DND-41 (cell line): Measurements from ENCODE around the gene KLKB1.
"Not testable (repeated sequence)": the region's sequence is repeated elsewhere in the genome, so short reads cannot be mapped to it uniquely, and the experiment has no call there.

Experiments used
- ATAC-seq: fragments of 200-7000 bp; cut with Tn5 transposase; 3 replicates; pipeline ENCODE4 v1.9.1; 2021; ENCODE audit warnings: low read depth; ENCODE audit not compliant: insufficient read depth
- DNase-seq: peaks from one replicate; pipeline ENCODE4 v3.0.0-alpha.2; 2020
- H2AFZ ChIP-seq: 2 replicates; pipeline ENCODE4 v1.6.0; 2012; ENCODE audit warnings: low read depth, low read length
- H3K27ac ChIP-seq: 2 replicates; pipeline ENCODE4 v1.5.1; 2012; ENCODE audit warnings: low read length, inconsistent platforms
- H3K27me3 ChIP-seq: fragments of 200-600 bp; sonication (generic); 2 replicates; pipeline ENCODE4 v1.6.0; 2012; ENCODE audit warnings: low read length, mild to moderate bottlenecking, inconsistent platforms; ENCODE audit not compliant: insufficient read depth, poor library complexity
- H3K36me3 ChIP-seq: 2 replicates; pipeline ENCODE4 v1.5.1; 2012; ENCODE audit warnings: low read length, inconsistent platforms; ENCODE audit not compliant: insufficient read depth
- H3K4me1 ChIP-seq: 2 replicates; pipeline ENCODE4 v1.5.1; 2012; ENCODE audit warnings: mild to moderate bottlenecking, low read length; ENCODE audit not compliant: insufficient read depth
- H3K4me2 ChIP-seq: 2 replicates; pipeline ENCODE4 v1.6.0; 2012; ENCODE audit warnings: mild to moderate bottlenecking, moderate library complexity, low read length, inconsistent platforms; ENCODE audit not compliant: insufficient read depth
- H3K4me3 ChIP-seq, 2 experiments: fragments of 200-600 bp in 1 of 2; shearing (Covaris generic) in 1 of 2; 2 replicates each; pipeline ENCODE4 v1.5.1; 2012 to 2016; ENCODE audit warnings: inconsistent platforms in 2 of 2, low read length in 2 of 2, mild to moderate bottlenecking in 2 of 2, low read depth in 1 of 2, moderate library complexity in 1 of 2
- H3K79me2 ChIP-seq: 2 replicates; pipeline ENCODE4 v1.6.0; 2012; ENCODE audit warnings: low read length, inconsistent platforms; ENCODE audit not compliant: insufficient read depth
- H3K9ac ChIP-seq: 2 replicates; pipeline ENCODE4 v1.6.0; 2012; ENCODE audit warnings: low read depth, mild to moderate bottlenecking, inconsistent platforms, low read length, moderate library complexity
- H3K9me3 ChIP-seq: 2 replicates; pipeline ENCODE4 v1.5.1; 2012; ENCODE audit warnings: low read length, moderate library complexity, mild to moderate bottlenecking, inconsistent platforms; ENCODE audit not compliant: insufficient read depth, severe bottlenecking
- H4K20me1 ChIP-seq: 2 replicates; pipeline ENCODE4 v1.6.0; 2012; ENCODE audit warnings: low read length; ENCODE audit not compliant: insufficient read depth
- CTCF ChIP-seq: IDR thresholded peaks from 2 replicates; pipeline ENCODE4 v1.5.1; 2012; ENCODE audit warnings: borderline replicate concordance, low read length, moderate library complexity, mild to moderate bottlenecking; ENCODE audit not compliant: poor library complexity, severe bottlenecking; ENCODE audit errors: extremely low read depth
- EZH2 ChIP-seq: IDR thresholded peaks from 3 replicates; pipeline ENCODE4 v1.6.1; 2012; ENCODE audit warnings: borderline replicate concordance, low read depth, mild to moderate bottlenecking, moderate library complexity, low read length, inconsistent platforms; ENCODE audit not compliant: severe bottlenecking

KLKB1 gene

GRCh38 chr4:186240848-186241491, 13.7 kb downstream of the KLKB1 start:
- Histone ChIP-seq H3K4me2 (no peak overlapping the region), H3K9me3 (no peaks in the 10 kb centered on the region), H3K79me2 (no peaks in the 10 kb centered on the region), H3K9ac (no peak overlapping the region), H3K27me3 (no peaks in the 10 kb centered on the region), H4K20me1 (no peaks in the 10 kb centered on the region), H3K4me1 (no peaks in the 10 kb centered on the region), H3K27ac (no peak overlapping the region), H3K4me3 (no peak overlapping the region), H2AFZ (no peak overlapping the region), H3K36me3 (no peaks in the 10 kb centered on the region)
- TF ChIP-seq CTCF (no peak), EZH2 (no peak)
- no peak for ATAC-seq
- no peak for DNase-seq

GRCh38 chr4:186241616-186242015, 14.3 kb downstream of the KLKB1 start:
- H4K20me1 ChIP-seq = no peaks in the 10 kb centered on the region
- TF ChIP-seq EZH2 = no peak
- no peak for TF ChIP-seq CTCF
- H3K9ac ChIP-seq = no peak overlapping the region
- H3K4me2 ChIP-seq = no peak overlapping the region
- H2AFZ ChIP-seq = no peak overlapping the region
- H3K27me3 ChIP-seq = no peaks in the 10 kb centered on the region
- no peak for DNase-seq
- H3K79me2 ChIP-seq = no peaks in the 10 kb centered on the region
- no peak for ATAC-seq
- H3K36me3 ChIP-seq = no peaks in the 10 kb centered on the region
- H3K9me3 ChIP-seq = no peaks in the 10 kb centered on the region
- no peak overlapping the region for H3K4me3 ChIP-seq
- H3K27ac ChIP-seq = no peak overlapping the region
- no peaks in the 10 kb centered on the region for H3K4me1 ChIP-seq

GRCh38 chr4:186242031-186242430, 14.7 kb downstream of the KLKB1 start:
- not testable (repeated sequence) for H3K27ac ChIP-seq, ATAC-seq, H3K9ac ChIP-seq, H3K9me3 ChIP-seq, H3K4me2 ChIP-seq, DNase-seq, H3K27me3 ChIP-seq, H3K4me3 ChIP-seq, H3K36me3 ChIP-seq, H2AFZ ChIP-seq, H3K4me1 ChIP-seq, H4K20me1 ChIP-seq, H3K79me2 ChIP-seq

GRCh38 chr4:186243331-186243730, 16.0 kb downstream of the KLKB1 start:
- Histone ChIP-seq H4K20me1 (no peaks in the 10 kb centered on the region), H2AFZ (no peak overlapping the region), H3K9me3 (no peaks in the 10 kb centered on the region), H3K27ac (no peak overlapping the region), H3K4me3 (no peak overlapping the region), H3K4me1 (no peaks in the 10 kb centered on the region), H3K36me3 (no peaks in the 10 kb centered on the region), H3K4me2 (no peak overlapping the region), H3K27me3 (no peaks in the 10 kb centered on the region), H3K79me2 (no peaks in the 10 kb centered on the region), H3K9ac (no peak overlapping the region)
- no peak for ATAC-seq
- no peak for DNase-seq
- TF ChIP-seq EZH2 = no peak
- TF ChIP-seq CTCF = no peak
